ENCODE data around the gene CISTR. TPM values are rescaled to one million over a fixed set of nuclear protein-coding genes. Genes with fewer than 3 reads are reported as not detected.
"Not testable (repeated sequence)": the region's sequence is repeated elsewhere in the genome, so short reads cannot be mapped to it uniquely, and the experiment has no call there.

The CISTR gene
- total RNA-seq, 1 experiment from 2014 or later, result not detected

DNA sequence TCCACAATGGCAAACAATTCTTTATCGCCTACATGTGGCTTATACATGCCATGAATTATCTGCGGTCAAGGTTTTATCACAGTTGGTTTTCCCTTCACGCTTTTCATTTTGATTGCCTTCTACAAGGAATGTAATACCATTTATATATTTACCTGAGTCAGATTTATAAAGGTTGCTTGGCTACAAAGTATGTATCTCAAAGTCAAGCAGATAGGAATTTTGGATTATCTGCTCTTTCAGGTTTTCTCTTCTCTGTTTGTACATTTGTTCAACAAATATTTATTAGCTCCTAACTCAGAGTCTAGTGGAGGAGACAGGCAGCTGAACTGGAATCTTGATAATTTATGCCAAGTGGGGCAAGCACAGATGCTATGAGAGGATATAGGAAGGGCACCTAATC is 28.5 kb upstream of the CISTR start:
- Mint-ChIP-seq H3K9me3 (ENCODE audit: unreplicated experiment) (no peaks in the 10 kb centered on the region), H3K4me3 (ENCODE audit: unreplicated experiment) (no peak overlapping the region), H3K4me1 (ENCODE audit: insufficient read depth, unreplicated experiment) (peaks cover 19% of the 10 kb centered on the region), H3K27ac (ENCODE audit: low read depth, unreplicated experiment) (no peak overlapping the region), H3K36me3 (ENCODE audit: insufficient read depth, unreplicated experiment) (no peaks in the 10 kb centered on the region), H3K27me3 (ENCODE audit: insufficient read depth, unreplicated experiment) (no peaks in the 10 kb centered on the region)
- intact Hi-C loops (cut with micrococcal nuclease), result no loop called here
- no TSS peak for BruUV-seq (replicated peaks)
- TF ChIP-seq, protein P1, sequence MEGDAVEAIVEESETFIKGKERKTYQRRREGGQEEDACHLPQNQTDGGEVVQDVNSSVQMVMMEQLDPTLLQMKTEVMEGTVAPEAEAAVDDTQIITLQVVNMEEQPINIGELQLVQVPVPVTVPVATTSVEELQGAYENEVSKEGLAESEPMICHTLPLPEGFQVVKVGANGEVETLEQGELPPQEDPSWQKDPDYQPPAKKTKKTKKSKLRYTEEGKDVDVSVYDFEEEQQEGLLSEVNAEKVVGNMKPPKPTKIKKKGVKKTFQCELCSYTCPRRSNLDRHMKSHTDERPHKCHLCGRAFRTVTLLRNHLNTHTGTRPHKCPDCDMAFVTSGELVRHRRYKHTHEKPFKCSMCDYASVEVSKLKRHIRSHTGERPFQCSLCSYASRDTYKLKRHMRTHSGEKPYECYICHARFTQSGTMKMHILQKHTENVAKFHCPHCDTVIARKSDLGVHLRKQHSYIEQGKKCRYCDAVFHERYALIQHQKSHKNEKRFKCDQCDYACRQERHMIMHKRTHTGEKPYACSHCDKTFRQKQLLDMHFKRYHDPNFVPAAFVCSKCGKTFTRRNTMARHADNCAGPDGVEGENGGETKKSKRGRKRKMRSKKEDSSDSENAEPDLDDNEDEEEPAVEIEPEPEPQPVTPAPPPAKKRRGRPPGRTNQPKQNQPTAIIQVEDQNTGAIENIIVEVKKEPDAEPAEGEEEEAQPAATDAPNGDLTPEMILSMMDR (IDR thresholded peaks at IDR 0.05; ENCODE audit: unreplicated experiment), result no peak
- ChIA-PET CTCF (interaction anchor here (0.9 to 1.2 kb wide), 3 partner anchors 12 to 427 kb away, joined by 3 to 4 read pairs (median 4); no protein-coding TSS in a partner anchor), POLR2A (interaction anchor here (1.8 kb wide), 1 partner anchor 11 kb away, joined by 5 read pairs; no protein-coding TSS in a partner anchor)
- no peak for DNase-seq (ENCODE audit: unreplicated experiment)

DNA sequence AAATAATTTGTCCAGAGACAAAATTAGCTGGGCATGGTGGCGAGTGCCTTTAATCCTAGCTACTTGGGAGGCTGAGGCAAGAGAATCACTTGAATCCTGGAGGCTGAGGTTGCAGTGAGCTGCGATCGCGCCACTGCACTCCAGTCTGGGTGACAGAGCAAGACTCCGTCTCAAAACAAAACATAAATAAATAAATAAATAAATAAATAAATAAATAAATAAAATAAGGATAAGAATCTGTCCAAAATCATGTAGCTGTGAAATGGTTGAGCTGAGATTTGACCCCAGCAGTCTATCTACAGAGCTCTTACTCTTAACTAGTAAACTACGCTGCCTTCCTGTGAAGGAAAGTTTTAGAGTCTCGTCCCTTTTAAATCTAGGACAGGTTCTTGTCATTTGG is 27.9 kb upstream of the CISTR start:
- H3K27ac Mint-ChIP-seq (ENCODE audit: low read depth, unreplicated experiment); H3K27me3 Mint-ChIP-seq (ENCODE audit: insufficient read depth, unreplicated experiment); H3K4me3 Mint-ChIP-seq (ENCODE audit: unreplicated experiment); H3K9me3 Mint-ChIP-seq (ENCODE audit: unreplicated experiment); DNase-seq (ENCODE audit: unreplicated experiment); H3K36me3 Mint-ChIP-seq (ENCODE audit: insufficient read depth, unreplicated experiment); intact Hi-C loops (cut with micrococcal nuclease); BruUV-seq (replicated peaks): not testable (repeated sequence)
- CTCF ChIA-PET, result interaction anchor here (0.6 to 1.3 kb wide), 9 partner anchors 9 to 440 kb away, joined by 3 to 4 read pairs (median 3); no protein-coding TSS in a partner anchor
- H3K4me1 Mint-ChIP-seq (ENCODE audit: insufficient read depth, unreplicated experiment), result peaks cover 19% of the 10 kb centered on the region
- POLR2A ChIA-PET, result interaction anchor here (1.8 kb wide), 1 partner anchor 10 kb away, joined by 5 read pairs; no protein-coding TSS in a partner anchor

- TF ChIP-seq, protein P1 (IDR thresholded peaks at IDR 0.05; ENCODE audit: unreplicated experiment), result no peak
- ChIA-PET POLR2A (interaction anchor here (0.8 to 0.9 kb wide), 2 partner anchors 11 to 115 kb away, joined by 3 read pairs; no protein-coding TSS in a partner anchor), CTCF (interaction anchor here (0.6 to 1.7 kb wide), 5 partner anchors 9 to 162 kb away, joined by 3 to 6 read pairs (median 4); no protein-coding TSS in a partner anchor)
- no peak for DNase-seq (ENCODE audit: unreplicated experiment)
- Mint-ChIP-seq H3K4me3 (ENCODE audit: unreplicated experiment) (no peak overlapping the region), H3K27ac (ENCODE audit: low read depth, unreplicated experiment) (no peak overlapping the region), H3K4me1 (ENCODE audit: insufficient read depth, unreplicated experiment) (peaks cover 19% of the 10 kb centered on the region), H3K9me3 (ENCODE audit: unreplicated experiment) (no peaks in the 10 kb centered on the region), H3K36me3 (ENCODE audit: insufficient read depth, unreplicated experiment) (no peaks in the 10 kb centered on the region), H3K27me3 (ENCODE audit: insufficient read depth, unreplicated experiment) (no peaks in the 10 kb centered on the region)
- intact Hi-C loops (cut with micrococcal nuclease), result no loop called here
- no TSS peak for BruUV-seq (replicated peaks)
Observed at GRCh38 chr12:53777936-53778644, 26.3 kb upstream of the CISTR start.

DNA sequence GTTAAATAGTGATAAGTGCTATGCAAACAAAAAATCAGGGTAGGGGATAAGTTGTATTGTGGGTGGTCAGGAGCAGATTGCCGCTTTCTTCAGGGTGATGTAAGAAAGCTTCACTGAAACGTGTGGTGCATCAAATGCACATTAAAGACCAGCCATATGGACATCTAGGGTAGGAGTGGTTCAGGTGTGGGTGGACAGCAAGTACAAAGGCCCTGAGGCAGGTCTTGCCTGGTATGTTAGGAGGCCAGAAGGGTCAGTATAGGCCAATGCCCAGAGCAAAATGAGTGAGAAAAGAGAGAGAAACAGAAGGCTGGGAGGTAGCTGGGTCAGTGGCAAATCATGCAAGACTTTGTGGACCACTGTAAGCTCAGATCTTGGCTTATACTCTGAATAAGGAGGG is 25.6 kb upstream of the CISTR start:
- H3K27me3 Mint-ChIP-seq (ENCODE audit: insufficient read depth, unreplicated experiment), result no peaks in the 10 kb centered on the region
- intact Hi-C loops (cut with micrococcal nuclease), result no loop called here
- peaks cover 18% of the 10 kb centered on the region for H3K4me1 Mint-ChIP-seq (ENCODE audit: insufficient read depth, unreplicated experiment)
- ChIA-PET CTCF (interaction anchor here (1.0 to 1.7 kb wide), 4 partner anchors 10 to 163 kb away, joined by 3 to 6 read pairs (median 4); no protein-coding TSS in a partner anchor), POLR2A (no interaction called here)
- H3K9me3 Mint-ChIP-seq (ENCODE audit: unreplicated experiment), result no peaks in the 10 kb centered on the region
- no TSS peak for BruUV-seq (replicated peaks)
- no peaks in the 10 kb centered on the region for H3K36me3 Mint-ChIP-seq (ENCODE audit: insufficient read depth, unreplicated experiment)
- no peak overlapping the region for H3K27ac Mint-ChIP-seq (ENCODE audit: low read depth, unreplicated experiment)
- DNase-seq (ENCODE audit: unreplicated experiment), result no peak
- no peak overlapping the region for H3K4me3 Mint-ChIP-seq (ENCODE audit: unreplicated experiment)
- TF ChIP-seq, protein P1 (IDR thresholded peaks at IDR 0.05; ENCODE audit: unreplicated experiment), result no peak

Measured in MCF 10A (cell line).